OCI-M2 (cell line): Measurements from ENCODE around the gene FLYWCH1.

Experiments used
- DNase-seq: peaks from one replicate; lab custom pipeline; 2025; ENCODE audit not compliant: unreplicated experiment; lab: John Stamatoyannopoulos, UW

Gene FLYWCH1

DNA sequence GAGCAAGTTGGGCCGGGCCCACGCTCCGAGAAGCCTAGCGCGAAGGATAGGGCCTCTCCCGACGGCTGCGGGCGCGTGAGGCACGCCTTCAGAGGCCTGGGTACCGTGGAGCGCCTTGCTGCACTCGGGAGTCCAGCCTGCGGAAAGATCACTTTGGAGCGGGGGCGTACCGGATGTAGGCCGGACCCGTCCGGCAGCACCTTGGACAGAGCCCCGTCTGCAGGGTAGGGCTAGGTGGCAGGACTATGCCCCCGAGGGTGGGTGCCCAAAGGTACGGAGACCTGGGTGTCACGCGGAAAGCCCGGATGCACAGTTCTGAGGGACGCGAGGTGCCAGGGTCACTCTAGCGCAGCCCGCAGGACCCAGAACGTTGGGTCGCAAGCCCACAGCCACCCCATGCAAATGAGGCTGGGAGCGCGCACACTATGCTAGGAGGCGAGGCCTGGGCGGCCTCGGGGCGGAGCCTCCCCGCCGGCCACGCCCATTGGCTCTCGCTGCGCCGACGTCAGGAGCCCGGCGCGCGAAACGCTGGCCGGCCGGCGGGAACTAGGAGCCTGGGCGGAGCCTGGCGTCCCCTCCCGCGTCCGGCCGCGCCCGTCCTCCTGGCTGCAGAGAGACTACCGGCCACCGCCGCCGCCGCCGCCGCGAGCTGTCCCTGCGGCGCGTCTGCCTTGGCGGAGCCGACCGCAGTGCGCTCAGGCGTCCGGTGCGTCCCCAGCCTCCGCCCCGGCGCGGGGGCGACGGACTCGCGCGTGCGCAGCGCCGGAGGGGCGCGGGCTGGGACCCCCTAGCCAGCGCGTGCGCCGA is 57.2 kb downstream of the FLYWCH1 start, which contains the start of gene PAQR4:
TSS of gene PAQR4 (plus strand) at position 611 of the 807 bp plus-strand sequence. CDS start 327 bp downstream, outside the sequence.
- peak; percentile 51 for DNase-seq

DNA sequence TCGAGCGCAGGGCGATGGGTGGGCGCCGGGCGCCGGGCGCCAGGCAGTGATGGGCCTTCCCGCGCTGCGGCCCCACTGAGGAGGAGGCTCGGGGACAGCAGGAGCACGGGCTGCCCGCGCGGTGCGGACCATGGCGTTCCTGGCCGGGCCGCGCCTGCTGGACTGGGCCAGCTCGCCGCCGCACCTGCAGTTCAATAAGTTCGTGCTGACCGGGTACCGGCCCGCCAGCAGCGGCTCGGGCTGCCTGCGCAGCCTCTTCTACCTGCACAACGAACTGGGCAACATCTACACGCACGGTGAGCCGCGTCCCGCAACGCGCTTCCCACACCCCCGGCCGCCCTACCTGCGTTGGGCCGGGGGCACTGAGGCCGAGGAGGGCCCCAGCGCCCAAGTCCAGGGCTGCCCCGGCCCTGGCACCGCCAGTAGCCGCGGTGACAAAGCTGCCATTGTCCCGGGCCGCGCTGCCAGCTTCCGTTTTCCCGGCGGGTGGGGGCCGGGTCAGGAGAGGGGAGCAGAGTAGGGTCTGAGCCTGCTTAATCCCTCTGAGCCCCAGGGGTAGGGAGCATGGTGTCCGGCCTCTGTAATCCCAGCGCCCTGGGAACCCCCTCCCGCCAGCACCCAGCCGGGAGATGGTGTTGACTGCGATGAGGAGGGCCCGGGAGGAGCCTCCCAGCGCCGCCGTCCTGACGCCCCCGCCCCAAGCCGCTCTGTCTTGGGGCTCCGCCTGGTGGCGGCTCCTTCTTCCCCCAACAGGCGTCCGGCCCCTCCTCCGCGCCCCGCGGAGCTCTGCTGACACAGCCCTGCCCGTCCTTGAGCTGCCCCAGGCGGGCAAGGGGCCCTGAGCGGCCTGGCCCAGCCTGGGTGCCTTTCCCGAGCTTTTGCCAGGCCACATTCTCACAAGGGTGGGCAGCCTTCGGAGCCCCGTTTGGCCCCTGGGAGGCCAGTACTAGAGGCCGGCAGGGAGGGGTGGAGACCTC is 58.1 kb downstream of the FLYWCH1 start:
- DNase-seq = peak; percentile 22

DNA sequence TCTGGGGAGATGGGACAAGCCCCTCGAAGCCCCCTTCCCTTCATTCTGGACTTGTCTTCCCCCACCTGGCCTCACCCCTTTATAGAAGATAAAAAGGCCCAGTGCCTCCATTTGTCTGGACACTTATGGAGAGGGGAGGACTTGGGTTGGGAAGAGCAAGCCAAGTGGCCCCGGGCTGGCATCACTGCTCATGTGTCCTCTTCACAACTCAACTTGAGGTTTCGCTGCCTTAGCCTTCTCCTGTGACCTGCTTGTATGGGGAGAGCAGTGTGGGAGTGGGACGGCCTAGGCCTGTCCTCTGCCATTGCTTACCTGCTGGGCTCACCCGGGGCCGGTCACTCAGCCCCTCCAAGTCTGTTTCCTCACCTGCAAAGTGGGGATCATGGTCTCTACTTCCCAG is 58.8 kb downstream of the FLYWCH1 start:
- DNase-seq = no peak

DNA sequence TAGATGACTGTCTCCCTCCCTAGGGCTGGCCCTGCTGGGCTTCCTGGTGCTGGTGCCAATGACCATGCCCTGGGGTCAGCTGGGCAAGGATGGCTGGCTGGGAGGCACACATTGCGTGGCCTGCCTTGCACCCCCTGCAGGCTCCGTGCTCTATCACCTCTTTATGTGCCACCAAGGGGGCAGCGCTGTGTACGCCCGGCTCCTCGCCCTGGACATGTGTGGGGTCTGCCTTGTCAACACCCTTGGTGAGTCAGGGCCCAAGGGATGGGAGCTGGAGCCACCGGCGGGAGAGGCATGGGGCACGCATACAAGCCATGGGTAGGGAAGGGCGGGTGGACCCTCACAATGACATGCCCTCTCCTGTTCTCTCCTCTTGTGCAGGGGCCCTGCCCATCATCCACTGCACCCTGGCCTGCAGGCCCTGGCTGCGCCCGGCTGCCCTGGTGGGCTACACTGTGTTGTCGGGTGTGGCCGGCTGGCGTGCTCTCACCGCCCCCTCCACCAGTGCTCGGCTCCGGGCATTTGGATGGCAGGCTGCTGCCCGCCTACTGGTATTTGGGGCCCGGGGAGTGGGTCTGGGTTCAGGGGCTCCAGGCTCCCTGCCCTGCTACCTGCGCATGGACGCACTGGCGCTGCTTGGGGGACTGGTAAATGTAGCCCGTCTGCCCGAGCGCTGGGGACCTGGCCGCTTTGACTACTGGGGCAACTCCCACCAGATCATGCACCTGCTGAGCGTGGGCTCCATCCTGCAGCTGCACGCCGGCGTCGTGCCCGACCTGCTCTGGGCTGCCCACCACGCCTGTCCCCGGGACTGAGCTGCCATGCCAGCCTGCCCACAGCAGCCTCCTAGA is 59.6 kb downstream of the FLYWCH1 start:
- DNase-seq = no peak

DNA sequence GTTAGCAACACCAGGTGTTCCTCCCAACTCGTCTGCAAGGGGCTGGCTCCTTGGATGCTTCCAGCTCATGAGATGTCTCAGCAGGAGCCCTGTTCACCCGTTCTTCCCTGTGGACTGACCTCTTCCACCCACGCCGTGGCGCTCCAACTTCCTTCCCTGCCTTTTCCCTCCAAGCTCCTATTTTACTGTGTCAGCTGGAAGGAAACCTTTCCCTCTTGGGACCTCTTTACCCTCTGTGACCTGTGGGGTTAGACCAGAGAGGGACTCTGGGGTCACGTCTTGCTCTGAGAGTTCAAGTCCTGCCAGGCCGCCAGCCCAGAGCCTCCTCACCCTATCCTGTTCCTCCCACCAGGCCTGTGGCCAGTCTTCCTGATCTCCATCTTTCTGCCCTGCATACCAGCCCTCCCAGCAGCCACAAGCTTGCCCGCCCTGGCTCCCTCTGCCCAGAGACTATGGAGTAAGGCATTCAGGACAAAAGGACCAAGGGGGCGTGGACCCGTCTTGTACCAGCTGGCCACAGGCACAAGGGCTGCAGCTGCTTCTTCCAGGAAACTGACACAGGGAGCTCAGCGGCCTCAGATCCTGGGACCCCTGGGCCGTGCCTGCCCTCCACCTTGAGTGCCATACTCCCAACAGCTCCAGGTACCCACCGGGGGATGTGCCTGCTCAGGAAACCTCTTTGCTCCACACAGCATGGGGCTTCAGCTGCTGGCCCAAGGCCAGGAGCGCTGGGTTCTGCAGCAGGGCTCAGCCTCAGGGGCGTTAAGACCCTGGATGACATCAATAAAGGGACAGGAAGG is 60.5 kb downstream of the FLYWCH1 start:
- no peak for DNase-seq

DNA sequence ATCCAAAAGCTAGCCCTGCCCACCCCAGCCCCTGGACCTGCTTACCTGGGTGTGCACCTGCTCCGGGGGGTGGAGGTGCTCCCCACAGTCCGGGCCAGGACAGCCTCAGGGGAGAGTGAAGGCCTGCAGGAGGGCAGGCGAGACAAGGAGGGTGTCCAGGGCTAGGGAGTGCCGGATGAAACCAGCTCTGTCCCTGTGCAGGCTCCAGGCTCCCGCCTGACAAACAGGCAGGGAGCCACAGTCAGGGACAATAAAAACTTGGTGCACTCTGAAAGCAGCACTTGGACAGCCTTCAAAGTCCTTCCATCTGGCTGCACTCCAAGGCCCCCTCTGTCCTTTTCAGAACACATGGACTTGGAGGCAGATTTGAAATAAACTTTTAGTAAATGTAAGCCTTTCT is 61.4 kb downstream of the FLYWCH1 start:
- no peak for DNase-seq

DNA sequence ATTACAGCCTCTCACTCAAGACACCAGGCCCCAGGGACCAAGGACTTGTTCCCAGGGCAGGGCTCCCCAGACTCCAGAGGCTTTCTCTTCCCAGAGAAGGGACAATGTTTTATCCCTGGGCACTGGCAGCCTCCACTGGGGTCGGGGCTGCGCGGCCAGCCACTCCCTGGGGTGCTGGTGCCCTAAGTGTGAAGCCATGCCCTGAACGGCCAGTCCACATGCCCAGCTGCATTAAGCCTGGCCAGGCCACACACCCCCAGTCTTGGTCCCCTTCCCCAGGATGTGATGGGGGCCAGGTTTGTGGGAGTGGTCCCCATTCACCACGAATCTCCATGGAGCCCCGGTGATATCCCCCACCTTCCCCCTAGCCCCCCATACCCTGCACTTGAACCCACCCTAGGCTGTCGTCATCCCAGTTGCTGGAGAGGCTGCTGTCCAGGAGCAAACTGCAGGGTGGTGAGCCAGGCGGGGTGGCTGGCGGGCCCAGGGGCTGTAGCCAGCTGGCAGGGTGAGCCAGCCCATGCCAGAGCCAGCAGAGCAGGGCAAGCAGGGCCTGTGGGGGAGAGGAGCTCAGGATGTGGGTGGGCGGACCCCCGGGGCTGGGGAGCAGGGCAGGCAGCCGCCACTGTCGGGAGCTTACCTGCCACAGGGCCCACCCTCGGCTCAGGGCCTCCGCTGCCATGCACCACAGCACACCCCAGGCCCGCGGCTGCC is 62.0 kb downstream of the FLYWCH1 start:
- no peak for DNase-seq

DNA sequence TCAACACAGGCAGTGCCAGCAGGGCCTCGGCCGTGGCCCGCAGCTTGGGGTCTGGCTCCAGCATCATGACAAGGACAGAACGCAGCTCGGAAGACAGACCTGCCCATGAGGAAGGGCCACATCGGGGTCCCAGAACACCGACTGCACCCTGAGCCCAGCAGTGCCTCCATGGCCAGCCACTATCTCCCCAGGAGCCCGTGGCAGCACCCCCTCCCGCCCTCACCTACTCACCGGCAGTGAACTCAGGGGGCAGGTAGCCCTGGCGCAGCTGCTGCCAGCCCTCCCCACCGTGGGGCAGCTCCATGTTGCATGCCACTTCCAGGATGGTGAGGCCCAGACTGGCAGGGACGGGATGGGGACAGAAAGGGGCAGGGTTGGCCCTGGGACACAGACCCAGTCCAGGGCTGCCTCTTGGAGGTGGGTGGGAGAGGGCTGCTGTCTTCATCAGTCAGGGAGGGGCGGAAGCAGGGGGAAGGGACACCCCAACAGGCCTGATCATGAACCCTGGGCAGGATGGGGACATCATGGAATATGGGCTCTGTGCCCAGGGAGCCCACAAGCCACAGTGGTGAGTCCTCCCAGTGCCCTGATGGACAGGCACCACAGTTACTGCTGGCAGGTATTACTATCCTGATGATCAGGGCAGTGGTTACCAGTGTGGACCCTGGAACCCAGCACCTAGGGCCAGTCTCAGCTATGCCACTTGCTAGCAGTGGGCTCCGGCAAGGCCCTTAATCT is 62.8 kb downstream of the FLYWCH1 start:
- no peak for DNase-seq

DNA sequence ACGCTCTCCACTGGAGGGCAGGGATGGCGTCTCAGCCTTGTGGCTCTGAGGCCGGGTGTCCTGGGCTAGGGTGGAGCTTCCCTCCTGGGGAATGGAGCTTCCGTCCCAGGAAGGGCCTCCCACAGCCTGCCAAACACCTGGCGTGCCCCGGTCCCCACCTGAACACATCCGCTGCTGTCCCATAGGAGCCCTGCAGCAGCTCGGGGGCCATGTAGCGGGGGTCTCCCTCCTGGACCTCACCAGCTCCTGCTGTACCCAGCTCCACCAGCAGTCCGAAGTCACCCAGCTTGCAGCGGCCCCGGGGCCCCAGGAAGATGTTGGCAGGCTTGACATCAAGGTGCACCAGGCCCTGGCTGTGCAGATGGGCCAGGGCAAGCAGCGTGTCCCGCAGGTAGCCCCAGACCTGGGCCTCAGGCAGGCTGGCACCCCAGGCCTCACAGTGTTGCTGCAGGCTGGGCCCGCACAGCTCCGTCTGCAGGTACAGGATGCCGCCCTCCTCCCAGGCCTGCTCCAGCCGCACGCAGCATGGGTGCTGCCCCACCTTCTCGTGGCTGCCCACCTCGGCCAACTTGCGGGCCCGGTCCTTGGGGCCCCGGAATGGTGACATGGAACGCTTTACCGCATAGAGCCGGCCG is 63.5 kb downstream of the FLYWCH1 start:
- DNase-seq = no peak

DNA sequence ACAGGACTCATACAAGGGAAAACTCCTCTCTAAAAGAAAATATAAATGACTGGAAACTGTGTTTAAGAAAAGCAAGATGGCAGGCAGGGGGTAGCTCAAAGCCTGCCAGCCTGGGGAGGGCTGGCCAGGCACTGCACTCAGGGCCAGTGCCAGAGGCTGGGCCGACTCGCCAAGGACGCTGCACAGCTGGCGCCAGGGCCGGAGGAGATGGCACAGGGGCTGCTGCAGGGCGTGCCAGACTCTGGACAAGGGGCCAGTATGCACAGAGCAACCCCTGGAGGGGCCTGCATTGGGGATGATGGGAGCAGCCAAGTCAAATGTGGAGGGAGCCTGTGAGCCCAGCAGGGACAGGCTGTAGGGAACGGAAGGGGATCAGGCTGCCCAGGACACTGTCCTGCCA is 64.5 kb downstream of the FLYWCH1 start:
- no peak for DNase-seq

DNA sequence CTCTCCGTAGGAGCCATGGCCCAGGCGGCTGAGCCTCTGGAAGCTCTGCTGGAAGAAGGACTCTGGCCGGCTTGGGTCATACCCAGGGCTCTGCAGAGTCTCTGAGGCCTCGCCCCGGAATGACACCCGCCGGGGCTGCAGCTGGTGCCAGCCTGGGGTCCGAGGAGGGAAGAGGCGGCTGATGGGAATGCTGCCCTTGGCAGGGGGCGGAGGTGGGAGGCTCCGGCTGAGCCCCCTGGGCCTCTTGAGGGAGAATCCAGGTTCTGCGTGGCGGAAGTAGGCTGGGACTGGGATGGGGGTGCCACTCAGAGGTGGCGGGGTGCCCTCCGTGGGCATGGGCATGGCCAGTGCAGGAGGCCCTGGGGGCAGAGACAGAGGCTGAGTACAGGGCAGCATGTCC is 64.9 kb downstream of the FLYWCH1 start:
- DNase-seq = no peak

DNA sequence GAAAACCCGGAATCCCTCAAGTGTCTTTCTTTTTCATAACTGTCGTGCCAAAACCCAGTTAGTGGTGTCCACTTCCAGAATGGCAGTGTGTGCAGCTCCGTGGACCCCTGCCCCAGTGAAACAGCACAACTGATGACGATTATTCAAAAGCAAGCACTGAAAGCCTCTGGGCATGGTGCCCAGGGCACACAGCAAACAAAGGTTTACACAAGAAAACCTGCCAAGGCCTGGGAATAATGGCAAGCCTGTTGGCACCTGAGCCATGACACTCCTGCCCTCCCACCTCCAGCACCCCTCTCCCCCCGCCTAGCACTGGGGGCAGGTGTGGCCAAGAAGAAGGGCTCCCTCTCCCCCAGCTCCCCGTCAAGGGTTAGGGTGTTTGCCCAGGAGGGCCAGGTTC is 65.7 kb downstream of the FLYWCH1 start:
- no peak for DNase-seq

DNA sequence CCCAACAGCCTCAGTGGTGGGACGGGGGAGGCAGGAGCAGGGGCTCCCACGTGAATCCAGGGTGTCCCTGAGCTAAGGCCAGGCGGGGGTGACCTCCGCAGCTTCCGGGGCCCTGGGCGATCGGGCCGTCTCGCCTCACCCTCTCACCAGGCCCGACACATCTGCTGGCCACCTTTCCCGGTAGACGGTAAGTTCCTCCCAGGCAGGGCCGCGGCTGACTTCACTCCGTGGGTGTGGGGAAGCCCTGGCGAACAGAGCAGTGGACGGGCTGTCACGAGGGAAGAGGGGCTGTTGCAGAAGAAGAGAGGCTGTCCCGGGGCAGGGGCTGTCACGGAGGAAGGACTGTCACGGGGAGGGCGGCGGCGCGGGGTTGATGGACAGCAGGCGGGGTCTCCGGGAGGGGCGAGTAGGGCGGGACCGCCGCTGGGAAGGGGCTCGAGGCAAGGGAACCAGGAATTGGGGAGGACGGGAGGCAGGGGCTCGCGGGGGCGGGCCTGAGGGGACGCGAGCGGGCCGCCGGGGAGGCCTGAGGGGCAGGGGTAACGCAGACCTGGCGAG is 68.0 kb downstream of the FLYWCH1 start:
- no peak for DNase-seq

DNA sequence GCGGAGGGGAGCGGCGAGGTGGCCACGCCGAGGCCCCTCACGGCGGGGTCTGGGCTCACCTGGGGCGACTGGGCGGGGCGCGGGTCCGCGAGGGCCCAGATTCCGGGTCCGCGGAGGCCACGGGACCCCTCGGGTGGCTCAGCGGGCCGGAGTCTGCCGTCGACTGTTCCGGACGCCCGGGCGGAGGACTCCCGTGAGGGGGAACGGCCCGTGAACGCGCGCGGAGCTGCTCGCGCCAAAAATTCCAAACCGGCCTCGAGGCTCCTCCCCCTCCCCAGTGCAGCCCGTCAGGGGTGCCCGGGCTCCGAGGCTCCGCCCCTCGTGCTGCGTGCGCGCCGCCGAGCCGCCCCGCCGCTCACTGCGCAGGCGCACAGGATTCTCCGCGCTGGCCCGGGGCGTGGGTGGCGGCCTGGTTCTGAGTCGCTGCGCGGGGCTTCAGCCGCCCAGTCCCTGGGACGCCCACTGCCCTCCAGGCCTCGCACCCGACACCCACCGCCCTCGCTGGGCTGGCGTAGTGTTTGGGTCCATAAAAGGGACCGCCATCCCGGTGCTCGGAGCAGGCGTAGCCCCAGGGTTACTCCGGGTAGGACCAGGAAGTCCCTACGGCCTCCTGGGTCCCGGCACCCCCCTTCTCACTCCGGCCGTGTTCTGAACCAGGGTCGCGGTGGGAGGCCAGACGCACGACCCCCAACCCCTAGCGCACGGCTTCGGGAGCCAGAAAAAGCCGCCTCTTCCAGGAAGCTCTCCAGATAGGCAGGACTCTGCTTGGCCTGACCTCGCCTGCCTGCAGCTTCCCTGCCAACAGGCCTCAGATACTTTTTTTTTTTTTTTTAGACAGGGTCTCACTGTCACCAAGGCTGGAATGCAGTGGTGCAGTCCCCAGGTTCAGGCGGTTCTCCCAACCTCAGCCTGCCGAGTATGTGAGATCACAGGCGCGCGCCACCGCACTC is 68.8 kb downstream of the FLYWCH1 start, which contains the start of gene PKMYT1:
TSS of gene PKMYT1 (minus strand) at position 220 of the 950 bp plus-strand sequence. CDS start 789 bp downstream, outside the sequence.
- peak; percentile 41 for DNase-seq

DNA sequence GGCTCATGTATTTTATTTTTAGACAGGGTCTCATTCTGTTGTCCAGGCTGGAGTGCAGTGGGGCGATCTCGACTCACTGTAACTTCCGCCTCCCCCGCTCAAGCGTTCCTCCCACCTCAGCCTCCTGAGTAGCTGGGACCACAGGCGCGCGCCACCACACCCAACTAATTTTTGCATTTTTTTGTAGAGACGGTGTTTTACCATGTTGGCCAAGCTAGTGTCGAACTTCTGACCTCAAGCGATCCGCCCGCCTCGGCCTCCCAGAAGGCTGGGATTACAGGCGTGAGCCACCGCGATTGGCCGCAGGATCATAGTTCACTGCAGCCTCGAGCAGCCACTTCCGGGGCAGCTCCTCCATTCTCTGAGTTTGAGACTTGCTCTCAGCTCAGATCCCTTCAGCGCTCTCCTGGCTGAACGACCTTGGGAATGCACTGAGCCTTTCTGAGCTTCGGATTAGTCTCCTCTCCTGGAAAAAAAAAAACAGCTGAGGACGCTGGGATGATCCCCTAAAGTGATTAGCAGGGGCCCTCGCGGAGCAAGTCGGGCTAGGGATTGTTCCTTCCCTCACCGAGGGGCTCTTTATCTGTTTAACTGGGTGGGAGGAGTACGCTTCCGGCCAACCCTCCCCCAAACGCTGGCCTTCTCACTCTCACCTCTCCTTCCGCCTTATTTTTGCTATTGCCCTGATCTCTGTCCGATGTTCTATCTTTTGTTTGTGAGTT is 69.6 kb downstream of the FLYWCH1 start:
- DNase-seq = peak; percentile 24

DNA sequence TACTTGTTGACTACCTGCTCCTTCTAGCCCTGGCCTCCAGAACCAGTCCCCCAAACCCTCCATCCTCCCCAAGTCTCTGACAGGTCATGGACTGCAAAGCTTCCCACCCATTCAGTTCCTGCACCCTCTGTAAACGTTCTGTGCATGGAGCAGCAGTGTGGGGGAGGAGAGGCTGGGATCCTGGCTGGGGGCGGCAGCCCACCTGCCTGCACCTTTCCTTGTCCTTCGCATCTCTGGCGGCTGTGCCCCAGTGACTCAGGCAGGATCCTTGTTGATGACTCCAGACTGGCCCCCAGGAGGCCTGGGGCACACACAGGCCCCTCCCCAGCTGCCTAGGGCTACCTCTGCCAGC is 70.1 kb downstream of the FLYWCH1 start:
- no peak for DNase-seq
